NT2/D1 (cell line): Measurements from ENCODE around the gene PIK3R1.

ENCODE experiments used
- DNase-seq: peaks from one replicate; pipeline ENCODE4 v3.0.0-alpha.2; 2011; ENCODE audit warnings: low read depth, low spot score
- H3K27me3 ChIP-seq: 2 replicates; pipeline ENCODE4 v1.6.0; 2011; ENCODE audit warnings: mild to moderate bottlenecking; ENCODE audit not compliant: insufficient read length, insufficient read depth
- H3K36me3 ChIP-seq: 2 replicates; pipeline ENCODE4 v1.6.1; 2011; ENCODE audit warnings: mild to moderate bottlenecking, low read length, mixed read lengths; ENCODE audit not compliant: insufficient read depth, insufficient read length
- H3K4me1 ChIP-seq: 2 replicates; pipeline ENCODE4 v1.5.1; 2011; ENCODE audit not compliant: insufficient read depth, insufficient read length
- H3K4me3 ChIP-seq: 2 replicates; pipeline ENCODE4 v1.5.1; 2011; ENCODE audit warnings: low read depth; ENCODE audit not compliant: insufficient read length
- H3K9ac ChIP-seq: 2 replicates; pipeline ENCODE4 v1.6.0; 2011; ENCODE audit warnings: low read depth; ENCODE audit not compliant: insufficient read length
- H3K9me3 ChIP-seq: 2 replicates; pipeline ENCODE4 v1.5.1; 2011; ENCODE audit warnings: mild to moderate bottlenecking, low read length; ENCODE audit not compliant: insufficient read depth
- SUZ12 ChIP-seq: IDR thresholded peaks from 2 replicates; pipeline ENCODE4 v1.6.1; 2011; ENCODE audit not compliant: insufficient read length, insufficient read depth; ENCODE audit errors: extremely low read depth
- YY1 ChIP-seq: IDR thresholded peaks from 2 replicates; pipeline ENCODE4 v1.6.1; 2011; ENCODE audit not compliant: insufficient read length, insufficient read depth
- ZNF274 ChIP-seq: IDR thresholded peaks from 2 replicates; pipeline ENCODE4 v1.6.1; 2011; ENCODE audit warnings: mild to moderate bottlenecking, low read depth, low read length

PIK3R1 gene

DNA sequence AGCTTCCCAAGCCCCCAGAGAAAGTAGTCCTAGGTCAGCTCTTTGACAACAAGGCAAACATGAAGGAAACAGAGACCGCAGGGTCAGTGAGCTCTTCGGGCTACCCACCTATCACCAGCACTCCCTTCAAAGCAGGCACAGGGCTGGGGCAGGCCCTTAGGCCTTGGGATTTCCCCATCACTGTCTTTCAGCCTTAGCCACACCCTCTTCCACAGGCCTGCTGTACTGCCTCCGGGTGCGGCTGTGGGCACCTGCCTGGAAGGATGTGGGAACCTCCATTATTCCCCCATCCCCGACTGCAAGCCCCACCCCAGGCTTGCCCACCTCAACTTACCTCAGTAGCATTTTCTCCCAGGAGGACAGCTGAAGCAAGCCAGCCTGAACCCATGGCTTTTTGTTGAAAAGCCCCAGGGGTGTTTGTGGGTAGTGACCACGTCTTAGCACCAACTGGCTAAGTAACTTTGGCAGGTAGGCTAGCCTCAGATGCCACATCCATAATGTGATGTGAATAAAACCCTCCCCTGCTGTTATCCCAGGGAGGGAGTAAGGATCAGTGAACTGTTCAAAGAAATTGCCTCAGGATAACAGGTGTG lies 100.2 kb downstream of the PIK3R1 start:
- Histone ChIP-seq H3K4me1 (no peaks in the 10 kb centered on the region), H3K36me3 (no peaks in the 10 kb centered on the region), H3K9me3 (no peaks in the 10 kb centered on the region; the same call in 1 of the 2 replicates), H3K27me3 (no peaks in the 10 kb centered on the region), H3K9ac (no peak overlapping the region), H3K4me3 (no peak overlapping the region)
- TF ChIP-seq SUZ12 (no peak), ZNF274 (no peak)
- DNase-seq, result no peak

DNA sequence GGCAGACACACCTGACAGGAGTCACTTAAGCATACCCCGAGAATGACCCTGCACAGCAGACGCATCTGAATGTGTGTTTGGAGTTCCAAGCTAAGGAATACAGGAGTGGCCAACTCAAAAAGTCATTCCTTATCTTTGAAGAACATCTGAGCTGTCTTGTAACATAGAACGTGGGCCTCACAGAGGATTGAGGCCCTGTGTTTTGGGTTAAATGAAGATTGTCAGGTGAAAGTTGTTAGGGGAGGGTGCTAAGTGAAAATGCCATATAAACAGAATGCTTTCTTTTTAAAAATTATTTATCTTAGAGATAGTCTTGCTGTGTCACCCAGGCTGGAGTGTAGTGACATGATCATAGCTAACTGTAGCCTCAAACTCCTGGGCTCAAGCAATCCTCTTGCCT lies 100.9 kb downstream of the PIK3R1 start:
- H3K9ac ChIP-seq, result no peak overlapping the region
- H3K36me3 ChIP-seq, result no peaks in the 10 kb centered on the region
- TF ChIP-seq ZNF274 (no peak), SUZ12 (no peak), YY1 (no peak)
- H3K27me3 ChIP-seq, result no peaks in the 10 kb centered on the region
- H3K4me1 ChIP-seq, result no peaks in the 10 kb centered on the region
- no peaks in the 10 kb centered on the region; the same call in 1 of the 2 replicates for H3K9me3 ChIP-seq
- no peak overlapping the region for H3K4me3 ChIP-seq
- no peak for DNase-seq

DNA sequence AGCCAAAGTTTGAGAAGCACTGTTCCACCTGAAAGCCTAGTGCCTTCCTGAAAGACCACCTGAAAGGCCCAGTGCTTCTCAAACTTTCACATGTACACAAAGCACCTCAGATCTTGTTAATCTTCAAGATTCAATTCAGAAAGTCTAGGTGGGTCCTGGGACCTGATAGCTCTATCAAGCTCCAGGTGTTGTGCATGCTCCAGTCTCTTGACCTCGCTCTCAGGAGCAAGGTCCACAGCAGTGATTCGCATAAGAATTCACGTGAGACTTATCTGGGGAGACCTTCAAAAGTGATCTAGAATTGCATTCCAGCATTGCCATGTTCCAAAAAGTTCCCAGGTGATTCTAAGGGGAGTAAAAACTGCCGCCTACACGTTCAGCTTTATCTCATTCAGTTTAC lies 102.1 kb downstream of the PIK3R1 start:
- no peaks in the 10 kb centered on the region for H3K4me1 ChIP-seq
- H3K27me3 ChIP-seq, result no peaks in the 10 kb centered on the region
- H3K4me3 ChIP-seq, result no peak overlapping the region
- H3K9ac ChIP-seq, result no peak overlapping the region
- H3K9me3 ChIP-seq, result no peaks in the 10 kb centered on the region; the same call in 1 of the 2 replicates
- no peak for TF ChIP-seq SUZ12
- TF ChIP-seq YY1, result no peak
- TF ChIP-seq ZNF274, result no peak
- no peaks in the 10 kb centered on the region for H3K36me3 ChIP-seq
- DNase-seq, result no peak

DNA sequence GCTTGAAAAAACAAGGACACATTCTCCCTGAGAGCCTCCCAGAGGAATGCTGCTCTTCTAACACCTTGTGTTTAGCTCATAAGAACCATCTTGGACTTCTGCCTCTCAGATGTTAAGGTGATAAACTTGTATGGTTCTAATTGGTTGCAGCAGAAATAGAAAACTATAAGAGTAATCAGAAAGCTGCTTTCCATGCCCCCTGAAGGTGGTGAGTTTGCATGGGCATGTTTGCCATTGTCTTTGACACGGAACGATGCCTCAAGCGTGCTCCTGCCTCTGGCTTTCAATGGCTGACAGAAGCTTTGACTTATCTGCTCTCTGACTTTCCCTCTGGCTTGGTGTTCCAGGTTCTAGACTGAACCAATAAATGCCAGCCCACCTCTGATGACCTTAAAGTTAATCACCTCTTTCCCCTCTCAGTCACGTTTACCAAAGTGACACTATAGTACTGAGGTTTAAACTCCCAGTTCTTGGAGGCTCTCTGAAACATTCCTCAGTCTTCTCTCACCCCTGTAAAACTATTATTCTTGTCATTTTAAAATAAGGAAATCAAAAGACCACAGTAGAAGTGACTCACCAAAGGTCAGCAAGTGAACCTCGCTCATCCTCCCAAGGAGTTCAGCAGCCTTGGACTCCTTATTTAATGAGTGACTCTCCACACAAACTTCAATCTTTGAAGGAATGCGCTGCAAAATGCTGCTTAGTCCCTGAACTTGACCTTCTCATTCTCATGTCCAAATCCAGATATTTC lies 103.6 kb downstream of the PIK3R1 start:
- no peak overlapping the region for H3K4me3 ChIP-seq
- no peaks in the 10 kb centered on the region for H3K27me3 ChIP-seq
- H3K9me3 ChIP-seq, result no peaks in the 10 kb centered on the region; the same call in 1 of the 2 replicates
- no peak for TF ChIP-seq SUZ12
- no peak for TF ChIP-seq YY1
- no peak for TF ChIP-seq ZNF274
- H3K4me1 ChIP-seq, result no peaks in the 10 kb centered on the region
- H3K9ac ChIP-seq, result no peak overlapping the region
- DNase-seq, result no peak
- no peaks in the 10 kb centered on the region for H3K36me3 ChIP-seq

DNA sequence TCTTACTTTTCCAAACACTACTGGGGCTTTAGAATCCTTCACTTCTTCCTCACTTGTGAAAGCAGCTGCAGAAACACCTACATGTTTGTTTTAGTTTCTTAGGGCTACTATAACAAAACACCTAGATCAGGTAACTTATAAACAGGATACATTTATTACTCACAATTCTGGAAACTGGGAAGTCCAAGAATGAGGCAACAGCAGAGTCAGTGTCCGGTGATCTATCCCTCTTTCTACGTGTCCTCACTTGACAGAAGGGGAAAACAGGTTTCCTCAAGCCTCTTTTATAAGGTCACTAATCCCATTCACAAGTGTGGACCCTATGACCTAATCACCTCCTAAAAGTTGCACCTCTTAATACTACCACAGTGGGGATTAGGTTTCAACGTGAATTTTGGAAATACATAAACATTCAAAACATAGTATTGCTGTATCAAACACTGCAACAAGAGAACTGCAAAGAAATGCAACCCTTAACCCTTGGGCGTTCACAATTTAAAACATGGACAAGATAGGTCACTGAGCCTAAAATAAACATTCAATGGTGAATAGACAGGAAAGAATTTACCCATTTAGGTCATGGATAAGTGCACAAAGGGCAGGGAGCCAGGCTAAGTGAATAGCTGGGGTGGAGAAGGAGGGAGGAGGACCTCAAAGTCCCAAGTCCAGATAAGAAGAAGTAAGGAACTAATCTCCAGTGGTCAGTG lies 104.3 kb downstream of the PIK3R1 start:
- no peak for TF ChIP-seq ZNF274
- TF ChIP-seq YY1, result no peak
- no peak for TF ChIP-seq SUZ12
- no peak for DNase-seq

DNA sequence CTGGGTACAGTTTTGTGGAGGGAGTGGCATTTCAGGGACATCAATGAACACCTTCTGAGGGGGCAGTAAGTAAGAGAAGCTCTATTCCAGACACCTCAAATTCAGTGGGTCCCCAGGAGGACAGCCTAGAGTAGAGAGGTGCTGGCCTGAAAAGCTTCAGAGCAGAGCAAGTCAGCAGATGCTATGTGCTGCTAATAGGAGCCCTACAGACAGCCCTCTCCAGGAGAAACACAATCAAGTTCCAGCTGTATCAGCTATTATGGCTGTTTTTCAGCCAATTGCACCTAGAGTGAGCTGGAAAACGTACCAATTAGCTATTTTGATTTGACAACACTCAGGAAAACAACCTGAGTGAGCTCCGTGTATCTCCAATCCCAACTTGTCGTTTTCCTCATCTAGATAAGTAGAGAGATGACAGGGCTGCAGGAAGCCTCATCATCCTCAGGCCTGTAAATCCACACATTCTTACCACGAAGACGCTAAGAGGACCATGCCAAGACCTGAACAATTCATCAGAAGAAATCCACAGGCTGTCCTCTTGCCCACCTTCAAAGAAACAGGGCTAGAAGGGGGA lies 104.9 kb downstream of the PIK3R1 start:
- DNase-seq, result no peak
- H3K9ac ChIP-seq, result no peak overlapping the region

More for the DNA sequence above, 104.3 kb downstream of the PIK3R1 start:
- H3K4me1 ChIP-seq, result no peaks in the 10 kb centered on the region
- H3K36me3 ChIP-seq, result no peaks in the 10 kb centered on the region
- H3K4me3 ChIP-seq, result no peak overlapping the region
- H3K9ac ChIP-seq, result no peak overlapping the region
- H3K27me3 ChIP-seq, result no peaks in the 10 kb centered on the region
- H3K9me3 ChIP-seq, result no peaks in the 10 kb centered on the region; the same call in 1 of the 2 replicates

More for the DNA sequence above, 104.9 kb downstream of the PIK3R1 start:
- Histone ChIP-seq H3K36me3 (no peaks in the 10 kb centered on the region), H3K4me3 (no peak overlapping the region), H3K9me3 (no peaks in the 10 kb centered on the region; the same call in 1 of the 2 replicates), H3K27me3 (no peaks in the 10 kb centered on the region), H3K4me1 (no peaks in the 10 kb centered on the region)
- no peak for TF ChIP-seq SUZ12
- no peak for TF ChIP-seq YY1
- TF ChIP-seq ZNF274, result no peak
